ENCODE results near the gene RPL5. TPM values are rescaled to one million over a fixed set of nuclear protein-coding genes. Genes with fewer than 3 reads are reported as not detected.

RPL5 gene
- total and polyA plus RNA-seq, 2 of the 8 experiments (the other 6 are each of a cell fraction or from before 2014, with no cell fraction given) = 1,506 to 2,034 TPM

- 2% methylated on average over 72 of the region's 94 CpGs; no CpG with 5 or more reads in 1 of the 2 experiments for WGBS, 2 experiments (ENCODE audit: extremely low coverage in 1 of 2, insufficient coverage in 1 of 2, insufficient read length in 1 of 2, insufficient replicate concordance in 2 of 2, low coverage in 1 of 2, low lambda C conversion rate in 2 of 2, missing lambda C conversion rate in 1 of 2)
- Histone ChIP-seq H2BK20ac (ENCODE audit: low read length) (no peak within 1 kb of the TSS), H2BK5ac (ENCODE audit: low read depth, low read length) (no peak within 1 kb of the TSS), H2BK120ac (replicated peaks; ENCODE audit: low read depth, low read length) (no peak within 1 kb of the TSS), H3K4me2 (ENCODE audit: insufficient read depth in 1 of 2, low read depth in 2 of 2, low read length in 2 of 2) (peak within 1 kb of the TSS; percentile 82 to 83), H3K4me1 (replicated peaks in 1 of 4; ENCODE audit: control insufficient read depth in 3 of 4, insufficient read depth in 4 of 4, low read length in 3 of 4) (peaks cover 0 to 4% (median 2%) of the 10 kb centered on the region in 4 experiments; a peak in 3 of 7 replicates), H2BK12ac (ENCODE audit: low read depth, low read length) (0 out of 2 replicates have a peak within 1 kb of the TSS, but pooled peaks have one; percentile 30), H4K91ac (replicated peaks; ENCODE audit: insufficient read length, low read length) (no peak within 1 kb of the TSS), H3K27me3 (replicated peaks in 1 of 4; ENCODE audit: control insufficient read depth in 3 of 4, extremely low read depth in 1 of 4, insufficient read depth in 3 of 4, low read length in 3 of 4) (peaks cover 0 to 4% (median 1%) of the 10 kb centered on the region in 4 experiments; a peak in 3 of 7 replicates), H3K23me2 (ENCODE audit: low read depth, low read length) (peaks cover 6% of the 10 kb centered on the region), H4K5ac (ENCODE audit: insufficient read length, low read depth, low read length) (peak within 1 kb of the TSS; percentile 15), H3K4ac (replicated peaks; ENCODE audit: insufficient read length, low read depth, low read length) (no peak within 1 kb of the TSS), H3K9me3 (ENCODE audit: insufficient read depth in 2 of 2, low read depth in 1 of 2, low read length in 1 of 2) (no peaks in the 10 kb centered on the region), H3K4me3 (ENCODE audit: extremely low read depth in 1 of 4, insufficient read depth in 2 of 4, low read depth in 3 of 4, low read length in 4 of 4) (peak within 1 kb of the TSS; percentile 71 to 90 (median 82)), H3K9ac (replicated peaks in 1 of 4; ENCODE audit: extremely low read depth in 1 of 4, low read depth in 3 of 4, low read length in 3 of 4) (peak within 1 kb of the TSS; percentile 72 to 78 (median 74)), H4K20me1 (replicated peaks in 1 of 2; ENCODE audit: control insufficient read depth in 1 of 2, insufficient read depth in 2 of 2, low read length in 2 of 2) (peaks cover 0 to 1% of the 10 kb centered on the region in 2 experiments), H2BK15ac (ENCODE audit: low read length) (0 out of 2 replicates have a peak within 1 kb of the TSS, but pooled peaks have one; percentile 25), H3K36me3 (ENCODE audit: control insufficient read depth in 2 of 4, insufficient read depth in 4 of 4, low read length in 3 of 4) (no peaks in the 10 kb centered on the region), H4K8ac (ENCODE audit: extremely low read depth, insufficient read depth, low read length) (peak within 1 kb of the TSS; percentile 95; the same call in 1 of the 2 replicates), H3K14ac (ENCODE audit: insufficient read length) (no peak within 1 kb of the TSS), H3K23ac (ENCODE audit: insufficient read length) (no peak within 1 kb of the TSS), H2AFZ (ENCODE audit: low read length) (peak within 1 kb of the TSS; percentile 60), H3K79me1 (ENCODE audit: low read depth, low read length) (peaks cover 2% of the 10 kb centered on the region; the same call in 1 of the 2 replicates), H3K56ac (replicated peaks; ENCODE audit: insufficient read length, low read depth, low read length) (peak within 1 kb of the TSS; percentile 64), H3K18ac (ENCODE audit: extremely low read depth, low read length) (peak within 1 kb of the TSS; percentile 51), H3K79me2 (ENCODE audit: control insufficient read depth in 1 of 2, insufficient read depth in 2 of 2, low read length in 2 of 2) (peaks cover 0 to 15% of the 10 kb centered on the region in 2 experiments; a peak in 2 of 4 replicates), H2AK5ac (ENCODE audit: low read depth, low read length) (no peak within 1 kb of the TSS), H3K27ac (ENCODE audit: low read depth, low read length) (peak within 1 kb of the TSS; percentile 63; the same call in 1 of the 2 replicates)
- ChIA-PET POLR2A (ENCODE audit: partially characterized antibody) (interaction anchor here (0.9 to 2.7 kb wide), 8 partner anchors 8 to 445 kb away, joined by 3 to 20 read pairs (median 4); partner anchors contain the start of gene RPL5), CTCF (ENCODE audit: partially characterized antibody) (interaction anchor here (0.7 to 1.3 kb wide), 8 partner anchors 9 to 48 kb away, joined by 3 to 5 read pairs (median 3); partner anchors contain the start of gene RPL5)
- FAIRE-seq (no peak), DNase-seq (ENCODE audit: low read depth in 1 of 2, low spot score in 2 of 2) (peak; percentile 94 to 98)
- TF ChIP-seq POLR2AphosphoS5 (IDR thresholded peaks at IDR 0.05; ENCODE audit: low read depth, low read length) (peak; percentile 47), GABPA (IDR thresholded peaks at IDR 0.05; ENCODE audit: borderline replicate concordance, insufficient read depth, low read length) (no peak), ZNF274 (IDR thresholded peaks at IDR 0.05; ENCODE audit: borderline replicate concordance, extremely low read depth, low read length) (no peak)
These were observed 47.0 kb upstream of the RPL5 start, which contains the start of gene EVI5 for GRCh38 chr1:92784639-92785500. Gene EVI5 (minus strand): TSS chr1:92785108. CDS start chr1:92736546, 48,562 bp downstream.
